Naive thymus-derived CD4-positive, alpha-beta T cell (primary cell): ENCODE data around the gene NSF. TPM values are rescaled to one million over a fixed set of nuclear protein-coding genes. Genes with fewer than 3 reads are reported as not detected.
A peak's percentile ranks its signal among the peaks of the same experiment; 100 is the strongest.
"Not testable (repeated sequence)": the region's sequence is repeated elsewhere in the genome, so short reads cannot be mapped to it uniquely, and the experiment has no call there.

Experiments
- ATAC-seq: fragments of 150-1000 bp; cut with Tn5 transposase; 2 replicates; pipeline ENCODE4 v1.10.0; 2021; ENCODE audit warnings: mild to moderate bottlenecking, moderate library complexity
- CTCF ChIA-PET: fragments of 350-600 bp; sonication (Branson Sonifier 250); formaldehyde crosslinking; loops from one replicate; lab custom pipeline; 2021; ENCODE audit warnings: antibody characterized with exemption; lab: Charles Lee
- POLR2A ChIA-PET: fragments of 350-600 bp; sonication (Branson Sonifier 250); formaldehyde crosslinking; loops from one replicate; lab custom pipeline; 2021; ENCODE audit warnings: antibody characterized with exemption, inconsistent platforms; lab: Charles Lee
- DNase-seq, 9 donors: peaks; one replicate each; pipeline versions ENCODE4 v3.0.0 to v3.0.0-alpha.2; 2020 to 2022; ENCODE audit warnings: mixed read lengths in 1 of 9
- H3K27ac ChIP-seq: one replicate; pipeline ENCODE4 v1.7.0; 2013; ENCODE audit warnings: mild to moderate bottlenecking, low read depth, low read length, moderate library complexity
- H3K27me3 ChIP-seq, 2 donors: one replicate each; pipeline ENCODE4 v1.7.0; 2013; ENCODE audit warnings: low read length in 2 of 2, mild to moderate bottlenecking in 2 of 2, moderate library complexity in 2 of 2; ENCODE audit not compliant: control insufficient read depth in 2 of 2, insufficient read depth in 2 of 2
- H3K36me3 ChIP-seq, 3 experiments: 1 replicate in 2 of 3; 2 replicates in 1 of 3; pipeline ENCODE4 v1.7.0; 2013; ENCODE audit warnings: low read length in 3 of 3, mild to moderate bottlenecking in 3 of 3, moderate library complexity in 1 of 3; ENCODE audit not compliant: insufficient read depth in 3 of 3, control insufficient read depth in 2 of 3
- H3K4me1 ChIP-seq, 2 donors: one replicate each; pipeline ENCODE4 v1.7.0; 2013; ENCODE audit warnings: low read length in 2 of 2, mild to moderate bottlenecking in 2 of 2, moderate library complexity in 1 of 2; ENCODE audit not compliant: control insufficient read depth in 2 of 2, insufficient read depth in 2 of 2
- H3K4me3 ChIP-seq: 2 replicates; pipeline ENCODE4 v1.7.0; 2013; ENCODE audit warnings: mild to moderate bottlenecking, low read length
- H3K9me3 ChIP-seq, 3 experiments: 1 replicate in 2 of 3; 2 replicates in 1 of 3; pipeline ENCODE4 v1.7.0; 2013; ENCODE audit warnings: low read length in 3 of 3; ENCODE audit not compliant: control insufficient read depth in 2 of 3
- H3K27ac Mint-ChIP-seq, 9 donors: one replicate each; pipeline ENCODE4 v1.8.0; 2020 to 2022; ENCODE audit warnings: mixed read lengths in 9 of 9, mild to moderate bottlenecking in 8 of 9, moderate library complexity in 5 of 9, inconsistent platforms in 2 of 9
- H3K27me3 Mint-ChIP-seq, 5 donors: one replicate each; pipeline ENCODE4 v1.8.0; 2021 to 2022; ENCODE audit warnings: mixed read lengths in 5 of 5, mild to moderate bottlenecking in 1 of 5
- H3K36me3 Mint-ChIP-seq, 5 donors: one replicate each; pipeline ENCODE4 v1.8.0; 2020 to 2022; ENCODE audit warnings: mixed read lengths in 5 of 5, mild to moderate bottlenecking in 3 of 5, inconsistent platforms in 1 of 5
- H3K4me1 Mint-ChIP-seq, 7 donors: one replicate each; pipeline ENCODE4 v1.8.0; 2020 to 2022; ENCODE audit warnings: mixed read lengths in 7 of 7, mild to moderate bottlenecking in 3 of 7, inconsistent platforms in 1 of 7
- H3K4me3 Mint-ChIP-seq, 10 donors: one replicate each; pipeline ENCODE4 v1.8.0; 2020 to 2022; ENCODE audit warnings: mild to moderate bottlenecking in 10 of 10, mixed read lengths in 10 of 10, moderate library complexity in 6 of 10, inconsistent platforms in 2 of 10
- H3K9me3 Mint-ChIP-seq, 11 donors: one replicate each; pipeline ENCODE4 v1.8.0; 2020 to 2022; ENCODE audit warnings: mixed read lengths in 11 of 11, mild to moderate bottlenecking in 4 of 11, inconsistent platforms in 1 of 11, moderate library complexity in 1 of 11
- intact Hi-C, 2 donors: fragments of 100-400 bp; cut with micrococcal nuclease; formaldehyde crosslinking; loops; one replicate each; pipeline ENCODE4 v1.15.1; 2023
- polyA plus RNA-seq, 2 donors: library from polyadenylated mRNA; unstranded; fragments of 300-500 nt; fragmentation: Illumina TruSeq; gene quantifications; one replicate each; pipeline ENCODE4 v1.2.3, GENCODE V29; 2021
- total RNA-seq, 6 experiments: library from RNA in 5 of 6; stranded (reverse) in 5 of 6; gene quantifications; 1 replicate in 5 of 6; 2 replicates in 1 of 6; pipeline ENCODE4 v1.2.3 and lab custom pipeline; 2021 to 2026

Gene NSF
- total and polyA plus RNA-seq, 7 experiments from 2014 or later = 13.0 to 59.8 (median 36.1) TPM

DNA sequence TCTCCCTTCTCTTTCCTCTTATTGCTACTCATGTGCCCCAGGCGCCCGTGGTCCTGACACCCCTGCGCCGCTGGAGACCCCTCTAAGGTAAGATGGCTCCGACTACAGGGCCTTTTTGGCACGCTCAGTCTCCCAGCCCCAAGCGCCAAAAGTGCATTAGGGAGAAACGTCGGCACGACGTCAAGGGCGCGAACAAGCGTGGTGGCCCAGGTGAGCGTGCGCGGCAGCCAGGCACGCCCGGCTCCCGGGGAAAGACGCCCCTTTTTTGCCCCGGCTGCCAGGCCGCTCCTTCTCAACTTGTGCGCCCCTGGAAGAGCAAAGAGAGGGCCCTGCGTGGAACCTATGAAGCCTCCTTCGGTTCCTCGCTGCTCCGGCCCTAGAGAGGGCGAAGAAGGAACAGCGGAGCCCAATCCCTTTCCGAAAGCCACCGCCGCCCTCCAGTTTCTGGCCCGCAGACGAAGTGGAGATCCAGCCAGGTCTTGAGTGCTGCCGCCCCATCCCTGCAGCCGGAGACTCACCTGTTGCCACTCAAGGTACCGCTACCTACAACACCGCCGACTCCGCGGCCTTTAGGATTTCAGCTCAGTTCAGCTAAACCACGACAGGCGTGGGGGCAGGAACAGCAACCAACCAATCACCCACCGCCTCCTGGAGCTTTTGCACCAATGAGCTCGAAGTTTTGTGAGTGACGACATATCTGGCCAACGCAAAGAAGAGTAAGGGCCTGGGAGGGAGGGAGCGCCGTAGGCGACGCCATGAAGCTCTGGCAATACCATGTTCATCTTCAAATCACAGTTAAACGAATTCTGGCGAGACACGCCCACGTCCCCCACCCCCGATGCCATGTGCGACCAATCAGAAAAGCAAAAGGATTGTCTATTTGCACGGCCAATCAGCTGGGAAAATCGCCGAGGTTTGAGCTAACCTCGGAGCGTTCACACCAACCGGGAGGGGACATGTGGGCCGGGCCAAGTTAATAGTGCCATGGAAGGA is 11.1 kb upstream of the NSF start, which contains the start of gene ARL17A:
Gene ARL17A, minus strand, starts transcription at position 609 of the 993 bp plus-strand sequence. CDS start 3,369 bp downstream, outside the sequence.
- H3K4me1 ChIP-seq, H3K9me3 ChIP-seq, H3K36me3 Mint-ChIP-seq, H3K36me3 ChIP-seq, intact Hi-C loops, H3K27me3 ChIP-seq, CTCF ChIA-PET, POLR2A ChIA-PET, H3K4me3 ChIP-seq, H3K27me3 Mint-ChIP-seq, H3K4me1 Mint-ChIP-seq, H3K9me3 Mint-ChIP-seq: not testable (repeated sequence)
- Mint-ChIP-seq H3K27ac (peak within 1 kb of the TSS in 3 of 9 donors; percentile 33 to 53 (median 42)), H3K4me3 (peak within 1 kb of the TSS in 8 of 10 donors; percentile 40 to 69 (median 60))
- DNase-seq (peak; percentile 33 to 94 (median 85)), ATAC-seq (peak; percentile 94)
- H3K27ac ChIP-seq = peak within 1 kb of the TSS; percentile 53

DNA sequence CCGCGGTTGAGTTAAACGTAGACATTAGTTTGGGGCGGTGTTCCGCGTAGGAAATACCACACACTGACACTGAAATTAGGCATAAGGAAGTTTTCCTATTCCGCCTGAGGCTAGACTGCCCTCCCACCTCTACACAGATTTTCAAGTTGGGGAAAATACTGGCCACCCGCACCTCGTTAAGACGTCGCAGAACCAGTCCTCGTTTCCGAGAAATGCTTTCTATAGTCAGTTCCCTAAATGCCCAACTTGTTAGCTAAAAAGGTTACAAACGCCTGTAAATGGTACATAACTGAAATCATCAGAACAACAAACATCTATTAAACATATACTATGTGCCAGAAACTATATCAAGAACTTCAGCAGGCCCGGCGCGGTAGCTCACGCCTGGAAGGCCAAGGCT is 10.4 kb upstream of the NSF start:
- H3K9me3 Mint-ChIP-seq, intact Hi-C loops, ATAC-seq, H3K36me3 ChIP-seq, H3K4me1 ChIP-seq, H3K4me1 Mint-ChIP-seq, POLR2A ChIA-PET, CTCF ChIA-PET, H3K4me3 ChIP-seq, H3K27me3 Mint-ChIP-seq, H3K9me3 ChIP-seq, H3K36me3 Mint-ChIP-seq, H3K27me3 ChIP-seq: not testable (repeated sequence)
- peak overlapping the region; percentile 53 for H3K27ac ChIP-seq
- Mint-ChIP-seq H3K27ac (peak overlapping the region in 2 of 9 donors; percentile 33 to 53), H3K4me3 (peak overlapping the region in 8 of 10 donors; percentile 40 to 69 (median 60))
- DNase-seq = peak in 3 of 9 donors; percentile 7 to 22 (median 18)

DNA sequence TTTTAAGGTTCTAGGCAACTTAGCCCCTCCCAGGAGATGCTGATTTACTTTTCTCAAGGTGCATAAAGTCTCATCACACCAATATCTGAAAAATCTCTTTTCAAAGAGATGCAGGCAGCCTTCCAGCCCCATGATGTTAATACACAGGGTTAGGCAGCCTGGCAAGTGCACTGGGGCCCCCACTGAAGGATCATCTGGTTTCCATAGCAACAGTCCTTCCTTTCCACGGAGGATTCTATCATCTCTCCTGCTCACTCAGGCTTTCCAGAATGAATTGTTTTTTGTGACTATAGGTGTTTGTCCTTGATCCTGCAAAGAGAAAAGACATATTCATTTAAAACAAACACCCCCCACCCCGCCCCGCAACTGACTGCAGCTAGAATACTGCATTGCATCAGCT is 5.0 kb upstream of the NSF start:
- H3K4me3 Mint-ChIP-seq, CTCF ChIA-PET, H3K36me3 ChIP-seq, H3K4me1 ChIP-seq, intact Hi-C loops, H3K4me1 Mint-ChIP-seq, POLR2A ChIA-PET, H3K9me3 Mint-ChIP-seq, H3K4me3 ChIP-seq, DNase-seq, H3K27me3 ChIP-seq, H3K27ac Mint-ChIP-seq, H3K27me3 Mint-ChIP-seq, H3K36me3 Mint-ChIP-seq, H3K27ac ChIP-seq, H3K9me3 ChIP-seq, ATAC-seq: not testable (repeated sequence)

DNA sequence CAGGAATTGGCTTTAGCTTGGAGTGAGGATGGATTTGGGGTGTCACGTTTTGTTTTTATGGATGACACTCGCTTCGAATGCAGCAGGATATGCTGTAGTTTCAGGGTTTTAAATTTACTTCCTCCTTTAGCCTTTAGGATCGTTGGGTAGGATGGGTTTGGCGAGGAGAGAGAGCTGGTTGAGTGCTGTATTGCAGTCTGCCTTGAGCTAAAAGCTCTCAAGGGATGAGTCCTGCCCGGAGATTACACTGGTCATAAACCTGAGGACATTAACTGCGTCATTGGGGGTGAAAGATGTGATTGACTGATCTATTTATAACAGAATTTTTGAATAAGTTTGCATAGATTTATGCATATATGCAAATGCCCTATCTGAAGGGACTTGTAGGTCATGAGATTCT is 863 bp downstream of the NSF start:
- peak; percentile 55 for ATAC-seq
- H3K4me3 Mint-ChIP-seq, H3K4me1 Mint-ChIP-seq, H3K4me3 ChIP-seq, H3K27ac Mint-ChIP-seq, H3K27me3 ChIP-seq, H3K36me3 ChIP-seq, H3K9me3 Mint-ChIP-seq, H3K27ac ChIP-seq, intact Hi-C loops, POLR2A ChIA-PET, H3K9me3 ChIP-seq, DNase-seq, H3K4me1 ChIP-seq, H3K27me3 Mint-ChIP-seq, CTCF ChIA-PET, H3K36me3 Mint-ChIP-seq: not testable (repeated sequence)

DNA sequence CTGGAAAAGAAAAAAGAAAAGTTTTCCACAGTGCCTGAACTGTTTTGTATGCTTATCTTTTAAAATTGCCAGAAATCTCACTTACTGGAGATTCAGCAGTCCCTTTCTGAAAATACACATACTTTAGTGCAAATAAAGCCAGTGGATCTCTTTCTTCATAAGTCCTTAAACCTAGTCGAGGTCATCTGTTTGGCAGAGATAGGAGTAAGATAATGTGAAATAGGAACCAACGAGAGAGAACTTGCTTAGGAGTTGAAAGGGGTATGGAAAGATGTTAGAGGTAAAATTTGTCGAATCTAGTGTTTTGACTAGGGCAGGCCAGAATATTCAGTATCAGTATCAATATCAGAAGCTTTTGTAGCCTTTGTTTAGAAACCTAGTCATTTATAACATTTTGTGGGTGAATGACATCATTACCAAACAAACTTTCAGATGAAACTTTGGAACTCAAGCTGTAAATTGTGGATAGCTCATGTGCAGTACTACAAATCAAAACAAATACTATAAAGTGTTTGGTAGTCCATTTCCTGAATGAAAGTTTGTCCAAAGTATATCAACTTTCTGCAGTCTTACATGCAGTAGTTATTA is 8.0 kb downstream of the NSF start:
- intact Hi-C loops, H3K4me3 ChIP-seq, H3K4me3 Mint-ChIP-seq, CTCF ChIA-PET, POLR2A ChIA-PET, ATAC-seq, H3K9me3 ChIP-seq, H3K36me3 Mint-ChIP-seq, H3K27ac ChIP-seq, H3K4me1 Mint-ChIP-seq, H3K4me1 ChIP-seq, H3K9me3 Mint-ChIP-seq, H3K36me3 ChIP-seq, H3K27me3 Mint-ChIP-seq, DNase-seq, H3K27ac Mint-ChIP-seq, H3K27me3 ChIP-seq: not testable (repeated sequence)

DNA sequence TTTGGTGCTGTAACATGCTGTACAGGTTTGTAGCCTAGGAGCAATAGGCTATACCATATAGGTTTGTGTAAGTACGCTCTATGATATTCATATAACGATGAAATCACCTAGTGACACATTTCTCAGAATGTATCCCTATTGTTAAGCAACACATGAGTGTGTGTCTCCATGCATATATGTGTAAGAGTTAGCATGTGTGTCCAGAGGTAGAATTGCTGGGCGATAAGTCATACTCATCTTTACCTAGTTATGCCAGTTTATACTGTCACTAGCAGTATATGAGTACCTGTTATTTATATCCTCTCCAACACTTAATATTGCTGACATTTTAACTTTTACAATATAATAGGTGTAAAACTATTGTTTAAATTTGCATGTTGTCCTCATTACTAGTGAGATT is 10.3 kb downstream of the NSF start:
- POLR2A ChIA-PET, H3K36me3 Mint-ChIP-seq, DNase-seq, H3K27ac Mint-ChIP-seq, H3K36me3 ChIP-seq, H3K4me3 ChIP-seq, H3K27me3 Mint-ChIP-seq, H3K27ac ChIP-seq, CTCF ChIA-PET, H3K27me3 ChIP-seq, H3K4me1 ChIP-seq, intact Hi-C loops, H3K9me3 Mint-ChIP-seq, H3K4me3 Mint-ChIP-seq, H3K4me1 Mint-ChIP-seq, ATAC-seq, H3K9me3 ChIP-seq: not testable (repeated sequence)
